MV-4-11 (cell line): ENCODE data around the gene PHLDB1.
A peak's percentile ranks its signal among the peaks of the same experiment; 100 is the strongest.
"Not testable (repeated sequence)": the region's sequence is repeated elsewhere in the genome, so short reads cannot be mapped to it uniquely, and the experiment has no call there.

Experiments used
- DNase-seq: peaks from one replicate; lab custom pipeline; 2025; lab: John Stamatoyannopoulos, UW

The PHLDB1 gene

GRCh38 chr11:118606157-118606843 lies 1.1 kb upstream of the PHLDB1 start:
- no peak for DNase-seq

- no peak for DNase-seq
Observed at GRCh38 chr11:118606844-118607228, 579 bp upstream of the PHLDB1 start.

- DNase-seq, result peak; percentile 60
Observed at GRCh38 chr11:118608360-118609227, 1.2 kb downstream of the PHLDB1 start.

- DNase-seq, result no peak
Observed at GRCh38 chr11:118609380-118610224, 2.2 kb downstream of the PHLDB1 start.

GRCh38 chr11:118610225-118610772 lies 2.9 kb downstream of the PHLDB1 start:
- no peak for DNase-seq

GRCh38 chr11:118610773-118611432 lies 3.5 kb downstream of the PHLDB1 start:
- peak; percentile 10 for DNase-seq

GRCh38 chr11:118611433-118611795 lies 4.0 kb downstream of the PHLDB1 start:
- not testable (repeated sequence) for DNase-seq

GRCh38 chr11:118612378-118612777 lies 5.0 kb downstream of the PHLDB1 start:
- DNase-seq, result no peak

- DNase-seq, result no peak
Observed at GRCh38 chr11:118614511-118614910, 7.1 kb downstream of the PHLDB1 start.

GRCh38 chr11:118615282-118615975 lies 8.0 kb downstream of the PHLDB1 start:
- no peak for DNase-seq

- no peak for DNase-seq
Observed at GRCh38 chr11:118615976-118616371, 8.6 kb downstream of the PHLDB1 start.

GRCh38 chr11:118618115-118618990 lies 10.9 kb downstream of the PHLDB1 start:
- DNase-seq, result no peak

- no peak for DNase-seq
Observed at GRCh38 chr11:118618991-118619375, 11.6 kb downstream of the PHLDB1 start.

GRCh38 chr11:118619444-118620197 lies 12.2 kb downstream of the PHLDB1 start:
- DNase-seq, result peak; percentile 91

- DNase-seq, result no peak
Observed at GRCh38 chr11:118620529-118621070, 13.2 kb downstream of the PHLDB1 start.

GRCh38 chr11:118621071-118621783 lies 13.8 kb downstream of the PHLDB1 start:
- peak; percentile 57 for DNase-seq

GRCh38 chr11:118621784-118622375 lies 14.5 kb downstream of the PHLDB1 start:
- no peak for DNase-seq
